HepG2 (cell line): Measurements from ENCODE around the gene MIB1. TPM values are rescaled to one million over a fixed set of nuclear protein-coding genes. Genes with fewer than 3 reads are reported as not detected.

Source experiments
- ATAC-seq: fragments of 200-7000 bp; cut with Tn5 transposase; 3 replicates; pipeline ENCODE4 v1.9.1; 2020; ENCODE audit warnings: mild to moderate bottlenecking, moderate library complexity
- BruUV-seq: library from RNA; stranded (reverse); fragments of 400-500 nt; replicated peaks from 2 replicates; lab custom pipeline; 2021; lab: Mats Ljungman, UMichigan
- CTCF ChIA-PET: fragments of 300-600 bp; formaldehyde crosslinking; extraction: SDS; loops from one replicate; lab custom pipeline; 2021; ENCODE audit warnings: low total read pairs, inconsistent platforms, low intra/inter-chr PET ratio; lab: Yijun Ruan, JAX
- POLR2A ChIA-PET: fragments of 350-600 bp; sonication (Branson Sonifier 250); formaldehyde crosslinking; loops from one replicate; lab custom pipeline; 2020; ENCODE audit warnings: antibody characterized with exemption, inconsistent platforms; lab: Yijun Ruan, JAX
- DNase-seq: peaks from one replicate; pipeline ENCODE4 v3.0.0-alpha.2; 2015; ENCODE audit warnings: low spot score
- FAIRE-seq: peaks from 3 replicates; lab custom pipeline; 2011; peaks lifted over from hg19 to GRCh38; lab: Jason Lieb, UNC
- H2AFZ ChIP-seq: one replicate; pipeline ENCODE4 v1.6.1; 2011; ENCODE audit warnings: low read length, inconsistent platforms
- H3K27ac ChIP-seq: fragments of 300-600 bp; 3 replicates; pipeline ENCODE4 v1.8.0; 2011; ENCODE audit warnings: mixed run types, mild to moderate bottlenecking, mixed read lengths, low read length, inconsistent platforms; ENCODE audit not compliant: insufficient read depth; ENCODE audit errors: extremely low read length
- H3K27me3 ChIP-seq, 2 experiments: fragments of 200-600 bp in 1 of 2; 2 replicates in 1 of 2; 3 replicates in 1 of 2; pipeline versions ENCODE4 v1.6.0 to v1.8.0; 2011; ENCODE audit warnings: low read length in 2 of 2, mild to moderate bottlenecking in 2 of 2, moderate library complexity in 2 of 2, inconsistent platforms in 1 of 2; ENCODE audit not compliant: insufficient read depth in 2 of 2, control insufficient read depth in 1 of 2
- H3K36me3 ChIP-seq, 2 experiments: fragments of 200-600 bp in 1 of 2; replicated peaks in 1 of 2; 2 replicates in 1 of 2; 3 replicates in 1 of 2; pipeline versions ENCODE4 v1.5.1 to v1.8.0; 2011; ENCODE audit warnings: low read length in 2 of 2, inconsistent platforms in 1 of 2; ENCODE audit not compliant: insufficient read depth in 2 of 2, control insufficient read depth in 1 of 2
- H3K4me1 ChIP-seq: 2 replicates; pipeline ENCODE4 v1.5.1; 2012; ENCODE audit warnings: low read length, inconsistent platforms; ENCODE audit not compliant: insufficient read depth
- H3K4me2 ChIP-seq: 2 replicates; pipeline ENCODE4 v1.6.0; 2011; ENCODE audit warnings: low read depth, low read length, inconsistent platforms
- H3K4me3 ChIP-seq, 3 experiments: fragments of 200-600 bp in 1 of 3; sonication (generic), shearing (Covaris generic) in 1 of 3; replicated peaks in 1 of 3; 2 replicates each; pipeline ENCODE4 v1.5.1; 2011 to 2016; ENCODE audit warnings: low read length in 3 of 3, inconsistent platforms in 2 of 3, low read depth in 2 of 3, mild to moderate bottlenecking in 2 of 3, control low read depth in 1 of 3, mixed read lengths in 1 of 3; ENCODE audit not compliant: insufficient read depth in 1 of 3
- H3K79me2 ChIP-seq: one replicate; pipeline ENCODE4 v1.6.1; 2011; ENCODE audit warnings: low read length, inconsistent platforms; ENCODE audit not compliant: insufficient read depth
- H3K9ac ChIP-seq: 2 replicates; pipeline ENCODE4 v1.6.0; 2011; ENCODE audit warnings: mild to moderate bottlenecking, low read depth, low read length, inconsistent platforms; ENCODE audit not compliant: insufficient read depth
- H3K9me3 ChIP-seq: 2 replicates; pipeline ENCODE4 v1.5.1; 2012; ENCODE audit warnings: mild to moderate bottlenecking, low read length
- H4K20me1 ChIP-seq: 2 replicates; pipeline ENCODE4 v1.6.0; 2011; ENCODE audit warnings: inconsistent platforms, mild to moderate bottlenecking, low read length, moderate library complexity; ENCODE audit not compliant: insufficient read depth
- CC2D1A ChIP-seq: sonication (generic); formaldehyde crosslinking; IDR thresholded peaks from 2 replicates; pipeline ENCODE4 v1.8.1; 2023; ENCODE audit warnings: mild to moderate bottlenecking, missing genetic modification reagents
- RBM22 ChIP-seq: fragments of 200-400 bp; formaldehyde crosslinking; optimal IDR thresholded peaks from 2 replicates; pipeline ENCODE3; 2017; ENCODE audit warnings: mild to moderate bottlenecking, low read length, moderate library complexity
- TOE1 ChIP-seq: sonication (generic); formaldehyde crosslinking; IDR thresholded peaks from 2 replicates; pipeline ENCODE4 v1.4.0; 2020; ENCODE audit warnings: mild to moderate bottlenecking, missing genetic modification reagents
- ZNF460 ChIP-seq: sonication (generic); formaldehyde crosslinking; IDR thresholded peaks from 2 replicates; pipeline ENCODE4 v1.5.1; 2020; ENCODE audit warnings: missing genetic modification reagents, mild to moderate bottlenecking, borderline replicate concordance
- ZNF570 ChIP-seq: sonication (generic); formaldehyde crosslinking; IDR thresholded peaks from 2 replicates; pipeline ENCODE4 v1.4.0; 2020; ENCODE audit warnings: mild to moderate bottlenecking, missing genetic modification reagents, borderline replicate concordance
- WGBS: methylation state at CpG from one replicate; pipeline ENCODE4 v1.1.6; 2017; ENCODE audit warnings: low lambda C conversion rate; 5-methylcytosine and 5-hydroxymethylcytosine counted together
- in situ Hi-C: cut with HindIII; loops from 2 replicates; pipeline ENCODE4 v1.10.0; 2017; ENCODE audit warnings: low pct_unique_long_range_greater_than_20kb; ENCODE audit not compliant: extremely low pct_ligation_motif_present
- intact Hi-C: fragments of 100-400 bp; cut with micrococcal nuclease; formaldehyde crosslinking; loops from one replicate; pipeline ENCODE4 v1.10.0; 2022; ENCODE audit not compliant: unreplicated experiment
- polyA plus RNA-seq, 8 experiments: library from polyadenylated mRNA; depleted of rRNA in 3 of 8; stranded (reverse) in 7 of 8; unstranded in 1 of 8; fragments of >200 nt; fragmentation: Illumina TruSeq in 4 of 8; extraction: Trizol in 4 of 8; gene quantifications; 2 replicates each; pipeline versions ENCODE4 v1.2.1 to v1.2.3, GENCODE V29; 2011 to 2016; ENCODE audit warnings: low read depth in 4 of 8, missing spikeins in 1 of 8, mixed read lengths in 1 of 8; ENCODE audit not compliant: insufficient read depth in 1 of 8
- total RNA-seq, 5 experiments: library from RNA; depleted of rRNA; stranded (reverse); fragments of >200 nt; fragmentation: Illumina TruSeq; extraction: Trizol; gene quantifications; 2 replicates each; pipeline ENCODE4 v1.2.3, GENCODE V29; 2016; ENCODE audit warnings: low read depth in 1 of 5
- TF ChIP-seq, protein P1 (sequence below): sonication (generic); formaldehyde crosslinking; IDR thresholded peaks from 2 replicates; pipeline ENCODE4 v1.5.1; 2020; ENCODE audit warnings: missing genetic modification reagents, mild to moderate bottlenecking, borderline replicate concordance

MIB1 gene
- total and polyA plus RNA-seq, 2 of the 13 experiments (the other 11 are each of a cell fraction or from before 2014, with no cell fraction given), result 12.0 to 47.0 TPM

DNA sequence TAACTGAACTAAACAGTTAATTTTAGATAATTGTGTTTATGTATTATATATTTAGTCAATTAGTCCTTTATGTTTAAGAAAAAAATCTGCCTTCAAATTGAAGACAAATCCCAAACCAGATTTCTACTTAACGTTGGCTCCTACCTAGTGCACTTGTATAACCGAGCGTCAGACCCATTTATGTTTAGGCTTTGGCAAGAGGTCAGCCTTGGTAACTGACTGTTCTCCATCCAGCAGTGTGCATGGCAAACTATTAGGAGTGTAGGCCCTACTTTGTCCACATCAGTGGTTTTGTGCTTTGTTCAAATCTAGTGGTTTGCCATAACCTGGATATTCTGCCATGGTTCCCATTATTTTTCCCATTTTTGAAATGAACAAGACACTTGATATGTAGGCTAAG lies 114.8 kb downstream of the MIB1 start:
- H3K4me3 ChIP-seq, result no peak overlapping the region
- no peak overlapping the region for H3K27ac ChIP-seq
- BruUV-seq, result no TSS peak
- H3K4me1 ChIP-seq, result no peaks in the 10 kb centered on the region
- no peak overlapping the region for H3K4me2 ChIP-seq
- no peak for TF ChIP-seq CC2D1A
- no peak overlapping the region for H3K9ac ChIP-seq
- FAIRE-seq (no peak), DNase-seq (no peak), ATAC-seq (no peak)
- H3K36me3 ChIP-seq, result peaks cover 1 to 33% of the 10 kb centered on the region in 2 experiments
- 95% methylated on average over 3 of the region's 3 CpGs for WGBS
- in situ Hi-C loops (no loop called here), intact Hi-C loops (no loop called here)
- no peaks in the 10 kb centered on the region for H3K27me3 ChIP-seq
- no peaks in the 10 kb centered on the region for H3K9me3 ChIP-seq
- no peaks in the 10 kb centered on the region for H4K20me1 ChIP-seq
- H2AFZ ChIP-seq, result no peak overlapping the region
- no peaks in the 10 kb centered on the region for H3K79me2 ChIP-seq
- ChIA-PET CTCF (no interaction called here), POLR2A (no interaction called here)

DNA sequence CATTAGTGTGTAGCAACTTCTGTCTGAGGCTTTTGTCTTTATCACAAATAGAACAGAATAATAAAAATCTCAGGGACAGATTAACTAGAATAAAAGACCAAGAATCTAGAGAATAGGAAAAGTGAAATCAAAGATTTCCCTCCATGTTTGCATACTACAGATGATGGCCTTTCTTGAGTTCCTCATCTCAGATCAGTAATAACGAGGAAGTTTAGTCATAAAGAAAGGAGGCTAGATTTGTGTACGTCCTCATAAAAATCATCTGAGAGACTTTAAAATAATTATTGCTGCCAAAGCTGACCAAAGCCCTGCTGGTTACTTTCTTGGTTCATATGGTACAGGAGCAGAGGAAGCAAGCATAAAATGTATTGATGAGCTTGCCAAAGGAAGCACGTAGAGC lies 117.3 kb downstream of the MIB1 start:
- WGBS, result 98% methylated on average over 3 of the region's 3 CpGs
- no peak overlapping the region for H3K4me3 ChIP-seq
- DNase-seq (no peak), ATAC-seq (no peak), FAIRE-seq (no peak)
- in situ Hi-C loops (no loop called here), intact Hi-C loops (no loop called here)
- POLR2A ChIA-PET, result no interaction called here
- BruUV-seq, result no TSS peak
- TF ChIP-seq ZNF570 (no peak), ZNF460 (CRISPR knock-in tag) (no peak), RBM22 (no peak), TOE1 (CRISPR knock-in tag) (no peak)
- TF ChIP-seq, protein P1, sequence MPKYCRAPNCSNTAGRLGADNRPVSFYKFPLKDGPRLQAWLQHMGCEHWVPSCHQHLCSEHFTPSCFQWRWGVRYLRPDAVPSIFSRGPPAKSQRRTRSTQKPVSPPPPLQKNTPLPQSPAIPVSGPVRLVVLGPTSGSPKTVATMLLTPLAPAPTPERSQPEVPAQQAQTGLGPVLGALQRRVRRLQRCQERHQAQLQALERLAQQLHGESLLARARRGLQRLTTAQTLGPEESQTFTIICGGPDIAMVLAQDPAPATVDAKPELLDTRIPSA, result no peak
- no peak overlapping the region for H3K4me2 ChIP-seq
- H3K36me3 ChIP-seq, result peaks cover 3 to 48% of the 10 kb centered on the region in 2 experiments
- H3K27me3 ChIP-seq, result no peaks in the 10 kb centered on the region
- H3K9me3 ChIP-seq, result no peaks in the 10 kb centered on the region
- H3K4me1 ChIP-seq, result no peaks in the 10 kb centered on the region
- H4K20me1 ChIP-seq, result no peaks in the 10 kb centered on the region
- CTCF ChIA-PET, result no interaction called here
- no peak overlapping the region for H2AFZ ChIP-seq
- H3K9ac ChIP-seq, result no peak overlapping the region
- no peak overlapping the region for H3K27ac ChIP-seq
- H3K79me2 ChIP-seq, result no peaks in the 10 kb centered on the region
